RWPE1 (cell line): ENCODE measurements around the gene COL8A2.

Experiments used
- CTCF ChIA-PET: fragments of 350-600 bp; sonication (Branson Sonifier 250); formaldehyde crosslinking; extraction: SDS; loops from one replicate; lab custom pipeline; 2021; lab: Yijun Ruan, JAX
- POLR2A ChIA-PET: fragments of 400-600 bp; formaldehyde crosslinking; extraction: SDS; loops from one replicate; lab custom pipeline; 2020; ENCODE audit warnings: antibody characterized with exemption; ENCODE audit not compliant: low non-redundant PET; lab: Yijun Ruan, JAX
- DNase-seq: peaks from one replicate; pipeline ENCODE4 v3.0.0; 2012; ENCODE audit warnings: low spot score
- H3K27ac ChIP-seq: fragments of 450-650 bp; 2 replicates; pipeline ENCODE4 v1.5.1; 2017
- TF ChIP-seq, protein P1 (sequence below): fragments of 450-650 bp; conservative IDR thresholded peaks from 2 replicates; pipeline ENCODE4 v1.5.1; 2017; ENCODE audit warnings: low read depth, mild to moderate bottlenecking

Gene COL8A2

DNA sequence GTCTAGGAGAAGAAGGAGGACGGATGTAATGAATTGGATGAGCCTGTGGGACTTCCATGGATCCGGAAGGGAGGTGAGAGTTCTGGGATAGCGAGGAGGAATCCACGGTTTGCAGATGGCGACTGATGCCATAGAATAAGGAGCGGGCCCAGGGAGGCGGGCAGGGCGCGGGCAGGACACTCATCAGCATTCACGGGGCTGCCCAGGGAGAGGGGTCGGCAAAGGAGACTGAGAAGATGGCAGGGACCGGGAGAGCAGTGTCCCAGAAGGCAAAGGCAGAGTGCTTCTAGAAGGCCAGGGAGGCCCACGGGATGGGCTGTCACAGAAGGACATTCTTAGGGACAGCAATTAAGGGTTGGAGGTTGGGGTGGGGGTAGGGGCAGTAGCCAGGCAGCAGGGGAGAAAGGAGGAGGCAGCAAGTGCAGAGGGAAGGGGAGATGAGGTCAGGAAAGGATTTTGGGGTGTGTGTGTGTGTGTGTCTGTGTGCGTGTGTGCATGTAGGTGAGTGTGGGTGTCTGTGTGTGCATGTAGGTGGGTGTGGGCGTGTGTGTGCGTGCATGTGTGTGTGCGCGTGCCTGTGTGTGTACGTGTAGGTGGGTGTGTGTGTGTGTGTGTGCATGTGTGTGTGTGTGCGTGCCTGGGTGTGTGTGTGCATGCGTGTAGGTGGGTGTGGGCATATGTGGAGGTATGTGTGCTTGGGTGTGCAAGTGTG lies 1.1 kb upstream of the COL8A2 start:
- POLR2A ChIA-PET: no interaction called here
- TF ChIP-seq, protein P1, sequence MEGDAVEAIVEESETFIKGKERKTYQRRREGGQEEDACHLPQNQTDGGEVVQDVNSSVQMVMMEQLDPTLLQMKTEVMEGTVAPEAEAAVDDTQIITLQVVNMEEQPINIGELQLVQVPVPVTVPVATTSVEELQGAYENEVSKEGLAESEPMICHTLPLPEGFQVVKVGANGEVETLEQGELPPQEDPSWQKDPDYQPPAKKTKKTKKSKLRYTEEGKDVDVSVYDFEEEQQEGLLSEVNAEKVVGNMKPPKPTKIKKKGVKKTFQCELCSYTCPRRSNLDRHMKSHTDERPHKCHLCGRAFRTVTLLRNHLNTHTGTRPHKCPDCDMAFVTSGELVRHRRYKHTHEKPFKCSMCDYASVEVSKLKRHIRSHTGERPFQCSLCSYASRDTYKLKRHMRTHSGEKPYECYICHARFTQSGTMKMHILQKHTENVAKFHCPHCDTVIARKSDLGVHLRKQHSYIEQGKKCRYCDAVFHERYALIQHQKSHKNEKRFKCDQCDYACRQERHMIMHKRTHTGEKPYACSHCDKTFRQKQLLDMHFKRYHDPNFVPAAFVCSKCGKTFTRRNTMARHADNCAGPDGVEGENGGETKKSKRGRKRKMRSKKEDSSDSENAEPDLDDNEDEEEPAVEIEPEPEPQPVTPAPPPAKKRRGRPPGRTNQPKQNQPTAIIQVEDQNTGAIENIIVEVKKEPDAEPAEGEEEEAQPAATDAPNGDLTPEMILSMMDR: no peak
- CTCF ChIA-PET: no interaction called here
- no peak for DNase-seq
- no peak overlapping the region for H3K27ac ChIP-seq

DNA sequence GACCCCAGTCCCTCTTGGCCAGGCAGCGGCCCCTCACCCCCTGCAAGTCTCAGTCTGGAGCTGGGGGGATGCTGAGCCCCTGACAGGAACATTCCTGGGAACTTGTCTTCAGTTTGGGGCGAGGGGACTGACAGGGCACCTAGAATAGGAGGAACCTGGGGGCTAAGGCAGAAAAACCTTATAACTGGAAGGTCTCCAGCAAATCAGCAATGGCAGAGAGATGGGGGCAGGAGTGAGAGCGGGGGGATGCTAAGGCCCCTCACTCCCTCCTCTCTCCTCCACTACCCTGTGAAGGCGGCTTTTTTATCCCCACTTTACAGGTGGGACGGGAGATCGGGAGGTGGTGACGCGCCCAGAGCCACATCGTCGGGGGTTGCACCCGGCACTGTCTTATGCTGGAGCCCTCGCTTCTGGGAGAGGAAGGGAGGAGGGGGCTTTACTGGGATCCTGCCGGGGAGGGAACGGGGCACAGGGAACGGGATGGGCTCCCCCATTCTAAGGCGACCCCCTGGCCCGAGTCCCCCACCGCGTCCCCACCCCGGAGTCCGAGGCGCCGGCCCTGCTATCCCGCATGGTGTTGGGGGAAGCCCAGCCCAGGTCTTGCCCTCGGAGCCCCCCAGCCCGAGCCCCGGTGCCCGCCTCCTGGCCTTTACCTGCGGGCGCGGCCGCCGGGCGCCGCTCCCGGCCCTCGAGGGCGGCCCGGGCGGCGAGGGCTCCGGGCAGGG lies 456 bp downstream of the COL8A2 start:
- TF ChIP-seq, protein P1: no peak
- no peak for DNase-seq
- ChIA-PET POLR2A (no interaction called here), CTCF (no interaction called here)
- H3K27ac ChIP-seq: no peak overlapping the region

DNA sequence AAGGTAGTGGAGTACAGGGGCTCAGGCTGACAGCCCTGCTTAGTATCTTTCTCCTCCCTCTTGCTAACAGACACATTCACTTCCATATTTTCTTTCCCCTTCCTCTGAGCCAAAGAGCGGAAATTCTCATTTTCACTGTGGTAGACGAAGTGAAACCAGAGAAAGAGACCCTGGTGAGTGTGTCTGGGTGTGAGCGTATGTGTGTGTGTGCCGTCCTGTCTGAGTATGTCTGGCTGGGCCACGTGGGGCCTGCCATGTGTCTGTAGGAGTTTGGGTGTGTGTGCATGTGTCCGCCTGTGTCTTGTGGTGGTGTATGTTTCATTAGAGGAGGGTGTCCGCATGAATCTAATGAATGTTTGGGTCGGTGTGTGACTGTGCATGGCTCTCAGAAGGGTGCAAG lies 1.7 kb downstream of the COL8A2 start:
- ChIA-PET CTCF (no interaction called here), POLR2A (no interaction called here)
- no peak for DNase-seq
- TF ChIP-seq, protein P1: no peak
- no peak overlapping the region for H3K27ac ChIP-seq

DNA sequence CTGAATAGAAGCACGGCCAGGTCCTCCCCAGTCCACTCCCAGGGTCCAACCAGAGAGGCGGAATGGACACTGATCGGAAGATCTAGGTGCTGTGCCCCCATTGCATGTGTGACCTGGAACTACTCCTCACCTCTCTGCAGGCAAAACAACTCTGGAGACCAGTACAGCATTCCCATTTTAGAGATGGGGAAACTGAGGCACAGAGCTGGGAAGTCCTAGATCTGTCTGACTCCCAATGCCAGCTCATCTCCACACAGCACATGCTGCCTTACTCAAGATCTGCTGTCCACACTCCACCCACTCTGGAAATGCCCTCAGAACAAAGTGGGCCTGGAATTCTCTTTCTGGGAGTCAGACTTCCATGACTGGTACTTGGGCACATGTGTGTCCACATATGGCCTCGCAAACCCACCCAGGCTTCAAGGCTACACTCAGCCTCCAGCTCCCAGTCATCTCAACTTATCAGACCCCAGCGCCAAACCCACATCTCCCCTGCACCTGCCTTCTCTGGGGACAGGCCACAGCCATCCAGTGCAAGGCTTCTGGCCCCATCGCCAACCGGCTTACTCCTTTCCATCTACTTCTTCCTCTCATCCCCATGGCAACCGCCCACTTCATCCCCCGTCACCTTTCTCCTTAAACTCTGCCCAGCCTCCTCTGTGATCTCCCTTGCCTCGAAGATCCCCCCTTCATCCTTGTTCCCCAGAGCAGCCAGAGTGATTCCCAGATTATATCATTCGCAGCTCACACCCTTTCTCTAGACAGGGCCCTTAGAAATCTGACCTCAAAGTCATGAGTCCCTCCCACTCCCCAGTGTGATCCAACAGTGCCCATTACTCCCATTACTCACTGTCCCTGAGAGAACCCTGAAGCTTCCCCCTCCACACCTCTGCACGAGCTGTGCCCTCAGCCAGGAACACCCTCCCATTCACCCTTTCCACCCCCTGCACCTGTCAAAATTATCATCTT lies 2.7 kb downstream of the COL8A2 start:
- CTCF ChIA-PET: no interaction called here
- no peak overlapping the region for H3K27ac ChIP-seq
- POLR2A ChIA-PET: no interaction called here
- TF ChIP-seq, protein P1: no peak
- DNase-seq: no peak

DNA sequence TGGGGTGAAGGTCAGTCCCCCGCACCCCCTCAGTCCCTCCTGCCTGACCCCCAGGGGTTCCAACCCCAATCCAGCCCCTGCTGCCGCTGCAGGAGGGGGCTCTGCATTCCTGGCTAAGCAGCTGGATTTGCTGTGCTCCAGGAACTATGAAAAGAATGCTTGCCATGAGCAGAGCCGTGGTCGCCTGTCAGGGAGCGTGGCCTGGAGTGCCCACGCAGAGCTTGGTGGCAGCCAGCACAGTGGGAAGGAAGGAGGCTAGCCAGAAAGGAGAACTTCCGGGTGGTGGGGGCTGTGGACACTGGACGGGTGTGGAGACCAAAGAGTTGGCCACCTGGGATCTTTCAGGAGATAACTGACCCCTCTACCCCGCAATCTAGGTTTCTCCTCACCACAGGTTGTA lies 5.6 kb downstream of the COL8A2 start:
- ChIA-PET CTCF (interaction anchor here (0.6 to 1.0 kb wide), 2 partner anchors 15 to 81 kb away, joined by 3 read pairs; no protein-coding TSS in a partner anchor), POLR2A (no interaction called here)
- DNase-seq: no peak
- TF ChIP-seq, protein P1: no peak
- no peak overlapping the region for H3K27ac ChIP-seq
